DMS 273 (cell line): ENCODE results near the gene COL15A1.

Experiments
- DNase-seq: peaks from one replicate; lab custom pipeline; 2025; ENCODE audit not compliant: unreplicated experiment; lab: John Stamatoyannopoulos, UW

COL15A1 gene

DNA sequence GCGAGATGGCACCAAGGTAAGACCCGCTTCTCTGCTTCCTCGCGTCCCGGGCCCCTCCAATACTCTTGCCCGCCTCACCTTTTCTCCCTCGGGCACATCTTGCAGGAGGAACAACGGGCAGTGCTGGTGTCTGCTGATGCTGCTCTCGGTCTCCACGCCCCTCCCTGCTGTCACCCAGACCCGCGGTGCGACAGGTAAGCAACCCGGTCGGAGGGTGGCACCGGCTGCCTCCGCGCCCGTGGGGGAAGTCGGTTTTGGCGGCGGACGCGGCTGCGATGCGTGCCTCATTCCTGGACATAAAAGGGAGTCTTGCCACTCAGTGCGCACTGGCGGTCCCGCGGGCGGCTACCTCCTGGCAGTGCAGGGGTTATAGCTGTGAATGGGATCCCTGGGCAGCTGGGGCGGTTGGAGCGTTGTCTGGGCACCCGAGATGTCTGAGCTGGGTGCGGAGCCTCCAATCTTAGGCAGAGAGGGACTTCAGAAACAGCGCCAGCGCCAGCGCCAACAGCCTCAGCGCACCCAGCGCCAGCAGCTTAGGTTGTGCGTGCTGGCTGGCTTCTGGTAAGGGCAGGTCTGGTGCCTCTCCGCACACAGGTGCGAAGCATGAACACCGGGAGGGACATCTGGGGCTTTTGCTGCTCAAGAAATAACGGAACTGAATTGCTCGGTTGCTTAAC, 488 bp downstream of the COL15A1 start:
- DNase-seq = peak; percentile 52

DNA sequence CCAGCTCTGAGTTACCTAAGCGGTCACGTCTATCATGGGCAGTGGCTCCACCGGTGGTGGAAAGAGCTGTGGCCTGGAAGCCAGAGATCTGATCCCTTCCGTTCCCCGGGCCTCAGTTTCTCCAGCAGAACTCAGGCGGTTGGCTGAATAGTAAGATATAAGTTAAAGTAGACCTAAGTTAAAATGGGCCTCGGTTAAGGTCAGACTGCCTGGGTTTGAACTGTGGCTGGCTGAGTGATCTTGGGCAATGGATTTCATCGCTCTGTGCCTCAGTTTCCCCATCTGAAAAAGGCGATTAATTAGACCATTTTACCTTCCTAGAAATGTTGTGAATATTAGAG, 997 bp downstream of the COL15A1 start:
- no peak for DNase-seq

DNA sequence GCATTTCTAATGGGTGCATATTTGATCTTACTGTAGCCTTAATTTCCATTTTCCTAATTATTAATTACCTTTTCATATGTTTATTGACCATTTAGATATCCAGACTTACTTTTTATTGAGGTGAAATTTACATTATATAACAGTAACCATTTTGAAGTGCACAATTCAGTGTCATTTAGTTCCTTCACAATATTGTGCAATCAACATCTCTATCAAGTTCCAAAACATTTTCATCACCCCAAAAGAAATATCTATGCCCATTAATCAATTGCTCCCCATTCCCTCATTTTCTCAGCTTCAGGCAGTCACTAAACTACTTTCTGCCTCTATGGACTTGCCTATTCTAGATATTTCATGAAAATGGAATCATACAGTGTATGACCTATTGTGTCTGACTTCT, 5.9 kb downstream of the COL15A1 start:
- no peak for DNase-seq

DNA sequence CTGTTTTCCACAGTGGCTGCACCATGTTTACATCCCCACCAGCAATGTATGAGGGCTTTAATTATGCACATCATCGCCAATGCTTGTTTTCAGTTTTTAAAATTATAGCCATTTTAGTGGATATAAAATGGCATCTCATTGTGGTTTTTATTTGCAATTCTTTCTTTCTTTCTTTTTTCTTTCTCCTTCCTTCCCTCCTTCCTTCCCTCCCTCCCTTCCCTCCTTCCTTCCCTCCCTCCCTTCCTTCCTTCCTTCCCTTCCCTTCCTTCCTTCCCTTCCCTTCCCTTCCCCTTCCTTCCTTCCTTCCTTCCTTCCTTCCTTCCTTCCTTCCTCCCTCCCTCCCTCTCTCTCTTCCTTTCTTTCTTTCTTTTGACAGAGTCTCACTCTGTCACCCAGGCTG, 6.6 kb downstream of the COL15A1 start:
- no peak for DNase-seq

DNA sequence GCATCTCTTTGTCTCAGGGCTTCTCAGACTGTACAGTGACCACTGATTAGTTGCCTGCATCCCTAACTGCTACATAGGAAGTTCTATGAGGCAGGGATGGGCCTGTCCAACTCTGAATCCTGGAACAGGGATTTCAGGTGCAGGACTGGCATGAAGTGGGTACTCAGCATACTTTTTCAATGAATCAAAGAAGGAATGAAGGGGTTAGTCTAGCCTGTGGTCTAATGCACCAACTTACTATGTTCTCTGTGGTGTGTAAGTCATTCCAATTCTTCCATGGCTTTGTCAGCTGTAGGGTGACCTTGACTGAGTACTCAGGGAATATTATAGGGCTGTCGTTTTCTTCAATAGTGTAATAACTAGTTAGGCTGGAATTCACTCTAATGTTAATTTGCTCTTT, 8.3 kb downstream of the COL15A1 start:
- no peak for DNase-seq

DNA sequence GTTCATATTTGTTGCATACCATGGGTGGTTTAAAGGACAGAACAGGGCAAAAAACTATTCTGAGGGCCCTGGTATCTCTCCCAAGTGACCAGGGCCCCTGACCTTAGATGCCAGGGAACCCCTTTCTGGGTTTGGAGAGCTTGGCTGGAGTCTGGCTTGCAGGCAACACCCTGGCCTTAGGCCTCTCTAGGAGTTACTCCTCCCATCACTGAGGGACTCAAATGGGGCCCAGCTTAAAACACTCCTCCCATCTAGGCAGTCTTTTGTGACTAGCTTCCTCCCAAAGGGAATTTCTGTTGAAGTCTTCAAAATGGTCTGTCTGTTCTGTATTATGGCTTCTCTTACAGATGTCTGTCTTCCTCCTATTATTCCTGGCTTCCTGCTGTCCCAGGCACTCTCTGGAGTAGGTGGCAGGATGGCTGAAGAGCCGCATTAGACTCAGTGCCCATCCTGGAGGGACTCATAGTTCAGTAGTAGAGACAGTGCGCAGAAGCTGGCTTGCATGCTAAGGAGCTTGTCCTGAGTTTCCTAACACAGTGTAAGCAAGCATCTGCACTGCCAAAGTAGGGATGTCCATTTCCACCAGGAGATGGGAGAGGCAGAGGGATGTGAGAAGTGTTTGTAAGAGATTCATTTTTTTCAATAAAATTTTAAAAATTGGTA, 10.0 kb downstream of the COL15A1 start:
- no peak for DNase-seq

DNA sequence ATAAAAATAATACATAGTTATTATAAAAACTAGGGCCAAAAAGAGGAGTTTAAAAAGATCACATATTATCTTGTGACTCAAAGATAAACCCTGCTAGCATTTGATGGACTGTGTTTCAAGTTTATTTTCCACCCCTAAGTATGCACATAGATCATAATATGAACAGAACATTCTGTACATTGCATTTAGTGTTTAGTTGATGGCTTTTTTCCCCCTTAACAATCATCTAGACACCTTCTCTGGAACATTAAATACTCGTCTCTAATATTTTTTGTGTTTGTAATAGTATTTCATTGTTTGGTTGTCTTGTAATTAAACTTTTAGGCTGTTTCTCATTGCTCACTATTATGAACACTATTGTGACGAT, 10.5 kb downstream of the COL15A1 start:
- no peak for DNase-seq

DNA sequence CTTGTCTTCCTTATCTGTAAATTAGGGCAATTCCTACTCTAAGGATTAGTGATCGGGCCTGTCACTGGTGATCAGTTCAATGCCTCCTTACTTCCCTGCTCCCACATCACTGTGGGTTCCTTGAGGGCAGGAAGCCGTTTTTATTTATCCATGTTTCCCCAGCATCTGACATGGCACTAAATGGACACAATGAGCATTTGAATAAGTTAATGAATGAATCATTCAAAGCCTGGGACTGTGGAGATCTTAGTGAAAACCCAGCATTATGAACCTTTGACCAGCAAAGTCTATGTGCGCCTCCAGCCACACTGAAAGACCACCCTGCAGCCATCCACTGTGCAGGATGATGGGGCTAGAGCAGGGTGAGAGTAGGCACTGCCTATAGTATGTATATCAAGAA, 11.6 kb downstream of the COL15A1 start:
- no peak for DNase-seq

DNA sequence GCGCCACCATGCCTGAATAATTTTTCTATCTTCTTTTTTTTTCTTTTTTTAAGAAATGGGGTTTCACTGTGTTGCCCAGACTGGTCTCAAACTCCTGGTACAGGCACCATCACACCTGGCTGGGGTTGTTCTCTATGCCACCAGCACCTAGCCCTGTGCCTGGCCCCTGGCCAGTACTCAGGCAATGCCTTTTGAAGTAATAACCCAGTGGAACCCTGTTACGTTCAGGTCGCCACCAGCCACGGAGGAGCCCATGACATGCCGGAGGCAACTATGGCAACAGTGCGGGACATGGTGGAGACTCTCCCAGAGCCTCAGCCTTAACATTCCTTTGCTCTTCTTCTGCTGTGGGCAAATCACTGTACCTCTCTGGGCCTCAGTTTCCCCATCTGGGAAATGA, 14.1 kb downstream of the COL15A1 start:
- DNase-seq = no peak

DNA sequence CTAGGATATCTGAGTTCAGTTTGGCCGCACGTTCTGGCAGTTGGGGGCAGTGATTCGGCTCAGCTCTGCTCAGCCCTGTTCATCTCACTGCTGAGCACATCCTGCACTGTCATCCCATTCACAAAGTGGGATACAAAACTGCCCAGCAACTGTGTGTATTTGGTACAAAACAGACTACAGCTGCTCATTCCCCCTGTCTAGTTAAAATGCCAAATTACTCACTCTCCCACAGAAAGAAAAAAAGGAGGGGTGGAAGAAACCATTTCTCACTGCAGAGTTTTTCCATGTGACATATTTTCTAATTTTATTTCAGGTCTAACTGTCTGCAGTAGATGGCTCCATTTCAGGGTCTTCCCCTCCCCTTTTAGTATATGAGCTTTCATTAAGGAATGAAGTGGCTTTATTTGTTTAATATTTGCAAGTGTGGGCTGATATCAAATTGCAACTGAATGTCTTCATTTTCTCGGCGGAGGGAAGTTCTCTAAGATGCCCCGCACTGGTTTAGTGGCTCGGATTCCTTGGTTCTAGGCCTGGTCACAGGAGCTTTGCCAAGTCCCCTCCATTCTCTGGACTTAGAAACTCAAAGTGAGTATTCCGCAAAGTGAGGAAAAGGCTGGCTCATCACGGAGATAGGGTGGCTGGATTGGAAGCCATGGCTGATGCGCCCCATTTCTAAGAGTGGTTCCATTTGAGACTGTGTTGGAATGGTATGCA, 14.7 kb downstream of the COL15A1 start:
- no peak for DNase-seq

DNA sequence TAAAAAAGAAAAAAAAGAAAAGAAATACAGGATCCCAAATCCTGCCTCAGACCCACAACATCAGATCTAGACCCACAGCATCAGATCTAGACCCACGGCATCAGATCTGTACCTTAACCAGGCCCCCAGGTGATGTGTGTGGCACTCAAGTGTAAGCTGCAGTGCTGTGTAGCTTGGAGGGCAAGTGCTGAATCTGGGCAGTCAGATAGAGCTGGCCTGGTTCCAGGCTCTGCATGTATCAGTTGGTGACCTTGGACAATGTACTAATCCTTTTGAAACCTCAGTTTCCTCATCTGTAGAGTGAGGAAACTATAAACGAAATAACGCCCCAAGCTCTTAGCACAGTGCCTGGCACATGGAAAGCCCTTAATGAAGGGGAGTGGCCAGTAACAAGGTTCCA, 16.7 kb downstream of the COL15A1 start:
- DNase-seq = no peak

DNA sequence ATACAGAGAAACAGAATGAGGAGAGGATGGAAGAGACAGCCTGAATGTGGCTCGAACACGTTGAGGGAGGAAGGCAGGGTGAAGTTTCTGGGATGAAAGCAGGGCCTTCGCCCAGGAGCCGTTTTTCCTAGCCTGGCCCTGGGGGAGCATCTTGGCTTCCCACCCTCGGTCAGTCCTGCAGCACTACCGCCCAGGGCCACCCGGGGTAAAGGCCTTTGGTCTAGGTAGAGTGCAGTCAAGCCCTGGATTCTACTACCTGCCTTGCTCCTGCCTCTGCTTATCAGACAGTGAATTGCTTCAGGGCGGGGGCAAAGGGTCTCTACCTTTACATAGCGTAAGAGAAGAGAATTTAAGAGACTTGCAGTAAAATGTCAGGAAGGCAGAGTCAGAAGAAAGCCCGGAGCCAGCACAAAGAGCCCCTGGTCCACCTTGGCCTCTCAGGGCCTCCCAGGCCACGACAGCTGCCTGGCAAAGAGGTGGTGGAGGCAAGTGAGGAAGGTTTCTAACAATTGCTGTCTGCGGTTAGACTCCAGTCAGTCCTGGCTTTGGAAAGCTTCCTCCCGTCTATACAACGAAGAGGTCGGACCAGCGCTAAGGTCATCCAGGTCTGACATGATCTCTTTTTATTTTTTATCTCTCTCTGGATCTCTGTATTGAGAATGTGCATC, 17.9 kb downstream of the COL15A1 start:
- DNase-seq = no peak

DNA sequence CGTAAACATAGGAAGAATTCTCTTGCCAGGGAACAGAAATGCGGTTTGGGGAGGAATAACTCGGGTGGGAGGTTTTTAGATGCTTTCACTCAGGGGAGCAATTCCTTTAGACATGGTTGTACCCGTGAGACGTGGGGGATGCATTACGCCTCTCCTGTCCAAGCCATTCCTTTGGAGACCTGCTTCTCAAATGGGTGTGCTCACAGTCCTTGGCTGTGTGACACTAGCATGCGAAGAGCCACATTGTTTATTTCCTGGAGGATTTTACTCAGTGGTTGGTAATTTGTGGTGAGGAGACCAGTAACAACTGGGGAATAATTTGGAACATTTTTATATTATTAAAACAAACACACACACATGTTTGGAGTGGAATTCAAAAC, 18.5 kb downstream of the COL15A1 start:
- no peak for DNase-seq

DNA sequence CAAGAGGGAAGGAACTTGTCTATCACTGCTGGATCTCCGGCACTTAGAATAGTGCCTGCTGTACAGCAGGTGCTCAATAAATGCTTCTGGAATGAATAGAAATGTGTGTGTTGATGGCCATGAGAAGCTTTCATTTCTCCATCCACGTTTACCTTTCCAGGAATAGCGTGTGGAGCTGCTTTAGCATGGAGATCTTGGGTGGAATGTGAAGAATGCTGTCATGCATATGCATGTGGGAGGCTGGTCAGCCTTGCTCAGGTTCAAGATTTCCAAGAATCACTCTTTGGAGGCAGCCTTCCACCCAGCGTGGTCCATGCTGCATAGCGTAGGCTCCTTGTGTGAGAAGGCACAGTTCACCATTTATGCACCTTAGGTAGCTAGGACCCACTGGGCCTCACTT, 19.2 kb downstream of the COL15A1 start:
- DNase-seq = no peak

DNA sequence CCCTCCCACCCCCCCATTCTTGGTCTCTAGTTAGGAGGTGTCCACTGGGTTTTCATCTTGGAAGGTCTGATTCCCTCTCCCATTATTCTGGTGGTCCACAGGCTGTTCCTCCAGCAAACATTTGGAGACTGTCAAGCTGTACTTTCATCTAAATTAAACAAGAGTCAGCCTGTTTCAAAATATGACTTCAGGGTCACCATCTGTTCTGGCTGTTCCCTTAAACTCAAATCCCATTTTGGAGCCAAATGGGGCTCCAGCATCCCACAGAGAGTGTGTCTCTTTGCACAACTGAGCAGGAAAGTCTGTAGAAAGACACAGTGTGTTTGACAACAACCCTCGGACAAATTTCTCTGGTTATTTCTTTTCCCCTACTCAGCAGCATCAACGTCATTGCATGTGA, 20.5 kb downstream of the COL15A1 start:
- peak; percentile 38 for DNase-seq

DNA sequence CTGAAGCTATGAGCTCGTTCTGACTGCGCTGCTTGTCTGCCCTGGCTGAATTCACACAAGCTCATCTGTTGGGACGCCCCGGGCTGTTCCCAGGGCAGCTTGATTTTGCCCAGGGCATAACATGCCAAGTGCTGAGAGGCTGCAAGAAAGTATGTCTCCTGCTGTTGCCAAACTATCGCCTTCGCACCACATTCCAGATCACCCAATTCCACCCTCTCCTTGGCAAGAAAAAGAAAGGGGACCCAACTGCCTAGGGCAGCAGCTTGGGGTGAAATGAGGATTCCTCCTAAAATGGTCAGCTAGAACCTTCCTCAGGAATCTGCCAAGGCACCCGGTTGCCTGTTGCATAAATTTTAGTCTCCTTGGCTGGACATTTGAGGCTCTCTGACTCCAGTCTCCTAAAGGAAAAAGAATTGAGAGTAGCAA, 21.2 kb downstream of the COL15A1 start:
- DNase-seq = no peak

DNA sequence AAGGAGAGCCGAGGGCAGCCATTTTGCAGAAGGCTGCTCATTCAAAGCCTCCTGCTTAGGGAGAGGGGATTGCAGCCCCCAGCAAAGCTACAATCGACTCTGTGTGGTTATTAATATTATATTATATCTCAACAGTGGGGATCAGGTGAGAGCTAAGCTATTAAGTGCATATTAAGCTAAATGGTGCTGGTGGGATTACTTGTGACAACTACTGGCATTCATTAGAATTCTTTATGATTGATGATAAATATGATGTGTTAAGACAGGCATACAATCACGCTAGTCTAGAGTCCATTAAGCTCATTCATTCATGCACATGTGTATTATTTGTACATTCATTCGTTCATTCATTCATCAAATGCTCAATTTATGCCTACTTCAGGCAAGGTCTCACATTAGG, 23.0 kb downstream of the COL15A1 start:
- DNase-seq = no peak

DNA sequence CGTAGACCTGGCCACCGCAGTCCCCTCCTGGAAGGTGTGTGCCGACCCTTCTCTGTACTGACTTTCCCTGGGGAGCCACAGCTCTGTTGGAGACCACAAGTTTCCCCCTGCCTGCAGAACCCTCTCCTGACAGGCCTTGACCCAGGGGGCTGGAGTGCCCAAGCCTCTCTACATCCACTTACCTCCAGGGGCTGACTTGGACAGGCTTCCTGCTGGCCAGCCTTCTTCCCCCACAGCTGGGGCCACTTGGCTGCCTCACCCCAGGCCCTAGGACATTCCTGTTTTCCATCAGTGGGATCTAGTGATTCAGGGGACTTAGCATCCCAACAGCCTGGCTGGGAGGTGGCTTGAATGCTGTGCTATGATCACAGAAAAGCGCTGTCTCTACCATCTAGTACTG, 23.6 kb downstream of the COL15A1 start:
- no peak for DNase-seq

DNA sequence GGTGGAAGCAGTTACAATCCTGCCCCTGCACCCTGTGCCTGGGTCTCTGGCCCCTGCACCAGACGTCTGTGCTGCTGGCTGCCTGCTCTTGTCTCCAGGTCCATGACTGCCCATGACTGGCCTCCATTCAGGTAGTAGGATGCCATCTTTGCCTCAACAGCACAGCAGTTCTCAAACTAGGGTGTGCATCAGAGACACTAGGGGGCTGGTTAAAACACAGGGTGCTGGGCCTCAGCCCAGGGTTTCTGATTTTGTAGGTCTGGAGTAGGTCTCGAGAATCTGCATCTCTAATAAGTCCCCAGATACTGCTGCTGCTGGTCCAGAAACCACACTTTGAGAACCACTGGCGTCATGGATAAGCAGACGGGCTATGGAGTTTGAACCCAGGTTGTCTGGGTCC, 24.0 kb downstream of the COL15A1 start:
- no peak for DNase-seq

DNA sequence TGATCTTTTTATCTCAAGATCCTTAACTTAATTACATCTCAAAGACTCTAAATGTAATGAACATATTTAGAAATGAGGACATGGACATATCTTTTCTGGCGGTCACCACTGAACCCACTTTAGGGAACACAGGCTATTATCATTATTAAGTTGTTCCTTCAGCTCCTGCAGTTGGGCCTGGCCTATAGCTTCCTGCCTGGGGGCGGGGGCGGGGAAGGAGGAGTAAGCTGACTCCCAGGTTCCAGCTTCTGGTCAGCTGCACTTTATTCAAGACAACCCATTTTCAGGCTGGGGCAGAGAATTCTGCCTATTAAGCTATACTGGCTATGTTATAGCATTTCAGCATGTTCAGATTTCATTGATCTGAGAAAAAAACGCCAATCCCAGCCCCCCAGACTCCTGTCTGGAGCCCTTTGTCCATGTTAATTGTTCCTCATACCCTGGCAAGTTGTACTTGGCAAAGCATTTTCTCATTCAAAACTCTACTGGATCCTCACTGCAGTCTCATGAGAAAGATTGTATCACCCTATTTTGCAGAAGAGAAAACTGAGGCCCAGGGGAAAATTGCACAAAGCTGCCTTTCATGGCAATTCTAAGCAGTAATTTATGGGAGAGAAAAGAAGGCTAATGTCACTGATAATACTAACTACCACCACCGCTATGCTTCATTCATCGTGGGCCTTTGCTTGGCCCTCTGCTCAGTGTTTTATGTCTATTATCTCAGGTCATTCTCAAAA, 25.1 kb downstream of the COL15A1 start:
- no peak for DNase-seq

DNA sequence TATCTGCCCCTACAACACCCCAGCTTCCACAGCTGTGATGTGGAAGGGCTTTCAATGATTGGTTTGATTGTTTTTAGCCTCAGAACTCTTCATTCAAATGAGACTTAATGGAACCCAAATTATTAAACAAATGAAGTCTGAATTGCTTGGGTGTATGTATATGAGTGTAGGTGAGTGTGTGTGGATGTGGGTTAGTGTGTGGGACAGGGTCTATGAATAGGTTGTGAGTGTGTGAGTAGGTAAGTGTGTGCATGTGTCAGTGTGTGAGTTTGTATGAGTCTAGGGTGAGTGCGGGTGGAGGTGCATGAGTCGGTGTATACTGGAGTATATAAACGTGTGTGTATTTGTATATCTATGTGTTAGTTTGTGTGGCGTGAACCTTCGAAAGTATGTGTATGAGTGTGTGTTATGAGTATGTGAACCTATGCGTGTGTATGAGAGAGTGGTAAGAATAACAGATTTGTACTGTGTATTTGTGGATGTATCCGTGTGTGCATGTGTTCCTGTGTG, 26.9 kb downstream of the COL15A1 start:
- DNase-seq = no peak
